Effector CD4-positive, alpha-beta T cell (primary cell): ENCODE results near the gene MRC1.

Source experiments
- DNase-seq: peaks from one replicate; pipeline ENCODE4 v3.0.0-alpha.2; 2020
- total RNA-seq: gene quantifications from one replicate; lab custom pipeline; 2026; lab: John Stamatoyannopoulos, UW

Gene MRC1
- 1.9 reads per million, percentile 2 among the genes with 10 or more reads in this experiment for total RNA-seq

GRCh38 chr10:17808971-17809841 lies at the start of gene MRC1:
TSS of gene MRC1 (plus strand) at chr10:17809348. CDS start at chr10:17809466, 118 bp downstream.
- no peak for DNase-seq

GRCh38 chr10:17764142-17764541 lies 45.0 kb upstream of the MRC1 start:
- no peak for DNase-seq

GRCh38 chr10:17765602-17766001 lies 43.5 kb upstream of the MRC1 start:
- no peak for DNase-seq

- no peak for DNase-seq
Observed at GRCh38 chr10:17766731-17767130, 42.4 kb upstream of the MRC1 start.

- no peak for DNase-seq
Observed at GRCh38 chr10:17768496-17768895, 40.7 kb upstream of the MRC1 start.

- DNase-seq, result no peak
Observed at GRCh38 chr10:17768957-17769356, 40.2 kb upstream of the MRC1 start.

- DNase-seq, result no peak
Observed at GRCh38 chr10:17771017-17771416, 38.1 kb upstream of the MRC1 start.

- no peak for DNase-seq
Observed at GRCh38 chr10:17779784-17780183, 29.4 kb upstream of the MRC1 start.

GRCh38 chr10:17780727-17781126 lies 28.4 kb upstream of the MRC1 start:
- DNase-seq, result no peak

- no peak for DNase-seq
Observed at GRCh38 chr10:17781856-17782255, 27.3 kb upstream of the MRC1 start.

GRCh38 chr10:17782921-17783665 lies 26.1 kb upstream of the MRC1 start:
- DNase-seq, result no peak

- DNase-seq, result no peak
Observed at GRCh38 chr10:17783751-17784150, 25.4 kb upstream of the MRC1 start.

GRCh38 chr10:17784688-17785087 lies 24.5 kb upstream of the MRC1 start:
- no peak for DNase-seq

GRCh38 chr10:17785276-17785930 lies 23.7 kb upstream of the MRC1 start:
- no peak for DNase-seq

- no peak for DNase-seq
Observed at GRCh38 chr10:17787087-17787961, 21.8 kb upstream of the MRC1 start.

- DNase-seq, result no peak
Observed at GRCh38 chr10:17788646-17789045, 20.5 kb upstream of the MRC1 start.

GRCh38 chr10:17789396-17789795 lies 19.8 kb upstream of the MRC1 start:
- DNase-seq, result no peak

- DNase-seq, result no peak
Observed at GRCh38 chr10:17790651-17791050, 18.5 kb upstream of the MRC1 start.

GRCh38 chr10:17792991-17793390 lies 16.2 kb upstream of the MRC1 start:
- no peak for DNase-seq

GRCh38 chr10:17793823-17794644 lies 15.1 kb upstream of the MRC1 start:
- DNase-seq, result no peak

GRCh38 chr10:17795083-17795482 lies 14.1 kb upstream of the MRC1 start:
- DNase-seq, result no peak
